RPMI8226 (cell line): Measurements from ENCODE around the gene IFNAR2.
A peak's percentile ranks its signal among the peaks of the same experiment; 100 is the strongest.

Experiments used
- DNase-seq: peaks from one replicate; pipeline ENCODE4 v3.0.0-alpha.2; 2015

Gene IFNAR2

DNA sequence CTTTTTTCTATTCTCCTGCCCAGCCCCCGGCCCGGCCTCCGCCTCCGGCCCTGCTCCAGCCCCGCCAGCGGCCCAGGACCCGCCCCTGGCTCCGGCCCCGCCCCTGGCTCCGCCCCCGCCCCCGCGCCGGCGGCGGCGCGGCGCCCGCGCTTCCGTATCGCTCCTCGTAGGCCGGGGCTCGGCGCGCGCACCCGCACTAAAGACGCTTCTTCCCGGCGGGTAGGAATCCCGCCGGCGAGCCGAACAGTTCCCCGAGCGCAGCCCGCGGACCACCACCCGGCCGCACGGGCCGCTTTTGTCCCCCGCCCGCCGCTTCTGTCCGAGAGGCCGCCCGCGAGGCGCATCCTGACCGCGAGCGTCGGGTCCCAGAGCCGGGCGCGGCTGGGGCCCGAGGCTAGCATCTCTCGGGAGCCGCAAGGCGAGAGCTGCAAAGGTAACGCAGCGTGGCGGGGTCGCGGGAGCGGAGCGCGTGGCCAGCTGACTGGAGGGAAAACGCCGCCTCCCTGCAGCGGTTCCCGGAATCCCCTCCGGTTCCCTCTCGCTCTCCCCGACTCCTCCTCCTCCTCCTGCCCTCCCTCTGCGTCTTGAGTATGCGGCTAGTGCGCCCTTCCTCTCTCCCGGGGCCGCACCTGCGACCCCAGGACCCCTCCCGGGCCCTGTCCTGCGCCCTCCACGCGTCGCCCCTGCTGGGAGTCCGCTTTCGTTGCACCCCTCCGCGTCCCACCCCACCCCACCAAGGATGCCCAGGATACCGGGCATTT is at the start of gene IFNAR2:
Gene IFNAR2 (plus strand): TSS at position 155 of the 761 bp plus-strand sequence. CDS start 11,985 bp downstream, outside the sequence.
- peak; percentile 82 for DNase-seq

GRCh38 chr21:33185852-33186251 is 43.9 kb upstream of the IFNAR2 start:
- DNase-seq: no peak

GRCh38 chr21:33187276-33187675 is 42.5 kb upstream of the IFNAR2 start:
- no peak for DNase-seq

DNA sequence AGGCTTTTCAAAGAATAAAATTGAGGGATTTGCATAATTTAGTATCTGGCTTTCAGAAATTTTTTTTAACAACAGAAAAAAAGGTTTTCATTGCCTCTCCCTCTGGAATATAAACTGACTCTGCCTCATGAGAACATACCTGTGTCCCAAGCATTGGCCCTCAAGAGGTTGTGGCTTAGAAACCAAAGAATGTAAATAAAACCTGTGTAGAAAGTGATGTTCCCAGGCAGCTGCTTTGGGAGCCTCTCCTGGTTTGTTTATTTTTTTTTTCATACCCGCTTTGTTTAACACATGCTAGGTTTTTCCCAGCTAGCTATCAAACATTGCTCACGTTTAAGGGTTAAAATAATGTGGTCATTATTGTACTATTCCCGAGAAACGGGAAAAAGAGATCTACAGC is 40.5 kb upstream of the IFNAR2 start:
- no peak for DNase-seq

DNA sequence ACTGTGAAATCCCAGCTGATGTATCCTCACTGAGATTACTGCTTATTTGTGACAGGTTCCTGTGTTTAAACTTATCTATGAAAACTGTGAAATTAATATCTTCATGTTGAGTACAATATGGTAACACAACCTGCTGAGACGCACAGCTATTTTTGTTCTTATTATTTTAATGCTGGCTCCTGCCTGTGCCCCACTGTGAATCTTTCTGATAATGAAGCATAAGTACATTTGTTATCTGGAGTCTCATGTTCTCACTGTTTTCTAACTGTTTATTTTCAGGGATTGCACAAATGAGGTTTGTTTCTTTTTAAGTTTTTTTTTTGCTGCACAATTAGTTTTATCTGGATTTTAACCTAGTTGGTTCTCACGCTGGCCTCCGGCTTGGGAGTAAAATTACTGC is 39.9 kb upstream of the IFNAR2 start:
- DNase-seq: no peak

DNA sequence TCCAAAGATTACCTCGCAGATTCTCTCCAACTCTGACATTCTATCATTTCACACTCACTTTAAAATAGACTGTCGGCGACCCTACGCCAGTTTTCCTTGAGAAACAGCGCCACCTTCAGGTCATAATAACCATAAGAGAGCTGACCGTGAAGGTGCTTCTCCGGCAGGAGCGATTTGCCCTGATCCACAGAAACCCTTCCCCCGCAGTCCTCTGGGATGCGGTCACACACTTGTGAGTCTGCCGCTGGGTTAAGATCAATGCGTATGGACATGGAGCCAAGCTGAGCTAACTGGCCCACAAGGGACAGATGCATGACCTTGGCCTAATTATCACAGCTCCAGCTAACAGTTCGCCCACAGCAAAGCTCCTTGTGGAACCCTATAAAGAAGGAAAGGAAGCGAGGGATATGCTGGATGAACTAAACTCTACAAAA is 32.8 kb upstream of the IFNAR2 start:
- DNase-seq: peak; percentile 76

DNA sequence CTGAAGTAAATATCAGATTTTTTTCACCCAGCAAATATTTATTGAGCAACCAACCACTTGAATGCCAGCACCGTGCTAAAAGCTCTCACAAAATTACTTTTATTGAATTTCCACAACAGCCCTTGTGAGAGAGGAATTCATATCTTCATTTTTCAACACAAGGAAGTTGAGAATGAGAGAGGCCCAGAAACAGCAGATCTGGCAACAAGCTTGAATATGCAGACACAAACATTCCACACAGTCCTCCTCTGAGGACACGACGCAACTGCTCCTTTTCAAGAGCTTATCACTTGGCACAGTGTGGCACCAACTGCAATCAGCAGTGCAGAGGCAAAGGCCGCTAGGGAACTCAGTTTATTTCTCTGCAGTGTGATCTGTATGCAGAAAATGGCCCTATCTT is 32.2 kb upstream of the IFNAR2 start:
- no peak for DNase-seq

DNA sequence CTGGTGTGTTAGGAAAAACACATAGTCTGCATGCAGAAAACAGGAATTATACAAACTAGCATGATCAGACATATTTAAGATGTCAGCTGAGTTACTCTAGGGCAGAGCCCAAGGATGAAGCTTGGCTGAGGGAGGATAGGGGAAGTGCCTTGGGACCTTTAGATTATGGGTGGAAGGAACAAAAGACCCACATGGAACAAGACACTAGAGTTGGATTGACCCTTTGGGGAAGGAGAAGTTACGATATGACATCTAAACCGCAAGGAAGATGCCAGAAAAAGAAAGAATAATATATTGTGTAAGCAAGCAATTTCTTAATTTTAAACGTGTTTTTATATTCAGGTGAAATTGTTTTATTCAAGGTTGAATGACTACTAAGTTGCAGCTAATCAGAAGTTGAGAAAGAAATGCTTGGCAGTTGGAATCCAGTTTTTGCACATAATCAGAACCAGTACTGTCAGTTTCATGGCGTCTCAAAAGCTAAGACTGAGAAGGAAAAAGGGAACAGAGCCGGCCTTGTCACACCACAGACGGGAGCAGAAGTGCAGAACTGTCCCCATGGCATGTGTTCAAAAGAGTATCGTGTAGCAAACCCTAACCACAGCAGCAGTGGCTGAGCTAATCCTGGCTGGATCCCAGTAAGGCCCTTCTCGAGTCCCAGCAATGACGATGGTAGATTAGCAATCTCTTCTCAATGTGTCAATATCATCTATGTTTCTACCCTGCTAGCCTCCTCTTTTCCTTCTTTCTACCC is 31.2 kb upstream of the IFNAR2 start:
- DNase-seq: peak; percentile 56

DNA sequence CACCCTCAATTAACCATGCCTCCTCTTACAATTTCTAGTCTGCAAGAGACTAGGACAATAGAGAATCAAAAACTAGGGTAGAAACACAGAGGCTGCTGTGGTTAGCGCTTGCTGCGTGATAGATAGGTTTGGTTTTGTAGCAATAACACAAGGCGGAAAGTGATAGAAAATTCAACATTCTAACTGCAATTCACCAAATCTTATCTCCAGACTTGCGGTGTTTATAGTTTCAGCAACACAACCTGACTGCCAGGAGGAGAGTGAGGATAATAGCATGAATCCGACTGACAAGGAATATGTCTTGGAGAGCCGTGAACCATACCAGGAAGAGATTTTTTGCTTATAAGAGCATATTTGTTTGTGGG is 30.7 kb upstream of the IFNAR2 start:
- DNase-seq: no peak

DNA sequence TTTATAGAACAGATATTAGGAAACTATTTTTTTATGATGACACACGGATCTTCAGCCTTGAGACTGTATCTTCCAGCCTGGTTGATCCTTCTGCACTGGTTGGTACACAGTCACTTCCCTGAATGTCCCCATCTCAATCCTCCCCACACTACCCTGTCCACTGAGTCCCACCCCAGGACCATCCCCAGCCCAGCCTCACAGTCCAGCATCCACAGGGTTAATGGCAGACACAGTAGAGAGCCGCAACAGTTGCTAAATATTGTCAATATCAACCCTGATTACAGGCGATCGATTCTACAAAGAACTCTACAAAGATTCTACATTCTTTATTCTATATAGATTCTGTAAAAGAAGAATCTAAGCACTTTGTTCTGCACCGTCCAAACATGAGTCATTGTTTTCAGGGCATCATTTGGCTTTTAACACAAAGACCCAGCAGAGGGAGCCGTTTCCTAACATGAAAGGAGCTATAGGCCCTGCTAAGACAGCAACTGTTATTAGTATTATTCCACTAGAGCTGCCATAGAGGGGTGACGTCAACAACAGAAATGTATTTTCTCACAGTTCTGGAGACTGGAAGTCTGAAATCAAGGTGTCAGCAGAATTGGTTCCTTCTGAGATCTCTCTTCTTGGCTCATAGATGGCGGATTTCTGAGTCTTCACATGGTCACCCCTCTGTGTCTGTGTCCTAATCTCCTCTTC is 30.1 kb upstream of the IFNAR2 start:
- DNase-seq: peak; percentile 94

DNA sequence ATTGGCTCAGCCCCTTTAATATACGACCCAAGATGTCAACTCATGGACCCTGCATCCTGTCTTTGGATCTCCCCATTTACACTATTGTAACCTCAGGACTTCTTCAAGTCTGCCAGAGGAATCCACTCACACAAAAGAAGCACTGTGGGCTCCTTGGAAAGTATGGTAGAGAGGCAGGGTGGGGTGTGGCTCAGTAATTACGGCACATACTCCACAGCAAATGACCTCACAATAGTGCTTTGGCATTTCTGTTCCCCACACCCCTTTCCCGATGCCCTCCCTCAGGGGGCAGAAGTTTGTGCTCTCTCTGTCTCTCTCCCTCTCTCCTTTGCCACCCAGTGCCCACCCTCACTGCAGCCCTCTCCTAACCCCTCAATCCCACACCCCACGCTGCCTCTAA is 27.8 kb upstream of the IFNAR2 start:
- DNase-seq: no peak

DNA sequence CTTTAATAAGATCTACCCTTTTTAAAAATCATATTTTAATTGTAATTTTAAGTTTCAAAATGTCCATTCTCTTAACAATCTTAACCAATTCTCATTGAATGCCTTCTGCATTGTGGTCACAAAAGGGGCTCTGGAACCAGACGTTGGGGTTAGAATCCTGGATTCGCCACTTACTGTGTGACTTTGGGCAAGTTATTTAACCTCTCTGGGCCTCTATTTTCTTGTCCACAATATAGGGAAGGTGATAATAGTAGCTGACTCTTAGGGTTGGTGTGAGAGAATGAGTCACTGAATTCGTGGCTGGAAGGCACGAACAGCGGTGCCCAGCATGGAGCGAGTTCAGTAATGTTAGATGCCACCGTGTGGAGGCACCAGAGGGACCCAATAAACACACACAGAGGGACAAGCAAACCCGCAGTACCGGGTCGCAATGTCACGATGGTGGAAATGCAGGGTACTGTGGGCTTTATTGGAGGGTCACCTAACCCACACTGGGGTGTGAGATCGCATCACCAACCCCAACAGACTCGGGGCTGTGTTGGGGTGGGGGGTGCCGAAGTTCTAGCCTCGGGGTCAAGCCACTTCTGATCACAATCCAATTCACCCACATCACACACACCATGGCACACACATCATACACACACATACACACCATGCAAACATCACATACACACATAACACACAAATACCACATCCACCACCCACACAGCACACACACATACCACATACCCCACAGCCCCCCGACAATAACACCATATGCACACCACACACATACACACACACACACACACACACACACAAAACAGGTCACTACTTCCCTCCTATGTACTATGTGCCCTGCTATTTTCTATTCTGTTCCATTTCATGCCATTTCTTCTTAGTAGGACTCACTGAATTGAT is 27.0 kb upstream of the IFNAR2 start:
- DNase-seq: no peak

- DNase-seq: no peak
Observed at GRCh38 chr21:33203371-33203724, 26.4 kb upstream of the IFNAR2 start.

DNA sequence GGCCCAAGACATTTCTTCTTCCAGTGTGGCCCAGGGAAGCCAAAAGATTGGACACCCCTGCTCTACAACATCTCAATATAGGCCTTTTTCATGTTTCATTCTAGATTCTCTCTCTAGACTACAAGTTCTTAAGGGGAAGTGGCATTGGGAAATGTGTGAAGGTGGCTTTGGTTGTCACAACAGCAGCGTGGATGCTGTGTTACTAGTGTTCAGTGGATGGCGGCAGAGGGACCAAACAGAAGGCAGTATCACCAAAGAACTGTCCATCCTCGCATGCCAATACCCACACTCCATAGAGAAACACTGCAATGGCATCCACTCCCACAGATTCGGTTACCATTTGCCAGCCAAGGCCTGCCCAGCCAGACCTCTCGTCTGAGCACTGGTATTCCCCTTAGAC is 24.3 kb upstream of the IFNAR2 start:
- peak; percentile 26 for DNase-seq

- no peak for DNase-seq
Observed at GRCh38 chr21:33206771-33207281, 22.9 kb upstream of the IFNAR2 start.

DNA sequence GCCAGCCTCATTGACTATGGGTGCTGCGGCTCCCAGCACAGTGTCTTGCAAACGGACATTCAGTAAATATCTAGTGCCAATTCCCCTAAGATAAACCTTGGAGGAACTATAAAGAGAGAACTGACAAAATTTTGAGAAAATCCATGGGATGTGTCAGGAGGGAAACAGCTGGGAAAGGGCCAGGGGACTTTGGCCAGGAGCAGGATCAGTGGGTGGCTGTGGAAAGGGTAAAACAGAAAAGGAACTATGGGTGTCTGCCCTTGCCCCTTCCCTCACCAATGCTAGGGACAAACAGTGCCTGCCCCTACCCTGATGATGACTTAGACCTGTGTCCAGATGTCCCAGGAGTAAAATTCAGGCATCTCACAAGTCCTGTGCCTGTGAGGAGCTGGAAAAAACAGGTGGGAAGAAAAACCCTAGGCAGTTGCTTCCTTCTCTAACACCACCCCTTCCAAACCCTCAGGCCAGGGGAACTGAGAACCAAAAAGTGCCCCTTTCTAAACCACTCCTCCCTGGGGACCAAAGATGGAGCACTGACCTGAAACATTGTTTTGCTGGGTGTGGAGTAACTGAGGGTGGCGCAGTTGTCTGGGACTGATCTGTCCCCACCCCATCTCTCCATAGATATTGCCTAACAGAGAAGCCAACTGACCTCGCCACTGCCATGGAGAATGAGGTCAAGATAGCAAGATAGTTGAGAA is 22.1 kb upstream of the IFNAR2 start:
- no peak for DNase-seq

- DNase-seq: no peak
Observed at GRCh38 chr21:33208534-33208933, 21.2 kb upstream of the IFNAR2 start.

GRCh38 chr21:33211305-33211704 is 18.4 kb upstream of the IFNAR2 start:
- no peak for DNase-seq

GRCh38 chr21:33211732-33212131 is 18.0 kb upstream of the IFNAR2 start:
- DNase-seq: no peak

DNA sequence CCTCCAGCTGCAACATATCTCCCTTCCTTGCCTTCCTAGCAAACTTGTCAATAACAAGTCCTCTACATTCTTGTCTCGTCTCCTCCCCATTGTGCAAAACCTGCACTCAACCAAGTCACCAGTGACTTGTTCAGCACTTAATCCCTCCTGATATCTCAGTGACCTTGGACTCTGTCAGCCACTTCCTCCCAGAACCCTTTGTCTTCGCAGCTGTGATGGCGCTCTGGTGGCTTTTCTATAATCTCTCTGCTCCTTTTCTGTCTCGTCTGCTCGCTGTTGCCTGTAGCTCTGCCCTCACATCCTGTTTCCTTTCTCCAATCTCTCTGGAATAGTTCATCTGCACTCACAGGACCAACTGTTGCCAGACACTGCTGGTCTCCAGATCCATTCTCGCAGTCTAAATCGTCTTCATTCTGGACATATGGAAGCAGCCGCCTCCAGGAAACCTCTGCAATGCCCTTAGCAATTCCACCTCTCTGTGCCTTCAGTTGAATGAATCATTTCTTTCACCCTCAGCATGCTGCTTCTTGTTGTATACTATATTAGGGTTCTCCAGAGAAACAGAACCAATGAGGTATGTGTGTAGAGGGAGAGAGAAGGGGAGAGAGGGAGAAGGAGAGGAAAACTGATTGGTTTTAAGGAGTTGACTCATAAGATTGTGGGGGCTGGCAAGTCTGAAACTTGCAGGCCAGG is 17.4 kb upstream of the IFNAR2 start:
- DNase-seq: no peak

DNA sequence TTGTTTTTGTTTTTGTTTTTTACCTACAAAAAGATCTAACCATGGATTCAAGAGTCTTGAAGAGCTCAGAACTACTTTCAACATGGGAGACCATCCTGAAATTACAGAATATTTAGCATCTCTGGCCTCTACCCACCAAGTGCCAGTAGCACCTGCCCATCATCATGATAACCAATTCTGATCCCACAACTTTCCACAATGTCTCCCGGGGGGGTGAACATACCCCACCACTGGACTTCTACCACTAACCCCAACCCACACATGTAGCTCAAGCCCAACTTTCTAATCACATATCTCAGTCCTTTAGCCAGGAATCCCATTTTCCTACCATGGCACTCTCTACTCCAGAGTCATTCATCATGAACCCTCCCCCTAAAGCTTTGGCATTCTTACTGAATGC is 15.7 kb upstream of the IFNAR2 start:
- no peak for DNase-seq
